Astrocyte of the cerebellum (primary cell): ENCODE measurements around the gene MYH11.

Experiments used
- DNase-seq: peaks from one replicate; pipeline ENCODE4 v3.0.0-alpha.2; 2011; ENCODE audit warnings: low read depth
- H3K4me3 ChIP-seq: 2 replicates; pipeline ENCODE4 v1.5.1; 2011; ENCODE audit warnings: mild to moderate bottlenecking, low read depth, low read length, moderate library complexity
- in situ Hi-C: cut with HindIII; loops from 2 replicates; pipeline ENCODE4 v1.10.0; 2017; ENCODE audit warnings: low sequenced_read_pairs
- TF ChIP-seq, protein P1 (sequence below): IDR thresholded peaks from 2 replicates; pipeline ENCODE4 v1.5.1; 2012; ENCODE audit warnings: low read length, low read depth, moderate library complexity, mild to moderate bottlenecking; ENCODE audit errors: missing control alignments

The MYH11 gene

DNA sequence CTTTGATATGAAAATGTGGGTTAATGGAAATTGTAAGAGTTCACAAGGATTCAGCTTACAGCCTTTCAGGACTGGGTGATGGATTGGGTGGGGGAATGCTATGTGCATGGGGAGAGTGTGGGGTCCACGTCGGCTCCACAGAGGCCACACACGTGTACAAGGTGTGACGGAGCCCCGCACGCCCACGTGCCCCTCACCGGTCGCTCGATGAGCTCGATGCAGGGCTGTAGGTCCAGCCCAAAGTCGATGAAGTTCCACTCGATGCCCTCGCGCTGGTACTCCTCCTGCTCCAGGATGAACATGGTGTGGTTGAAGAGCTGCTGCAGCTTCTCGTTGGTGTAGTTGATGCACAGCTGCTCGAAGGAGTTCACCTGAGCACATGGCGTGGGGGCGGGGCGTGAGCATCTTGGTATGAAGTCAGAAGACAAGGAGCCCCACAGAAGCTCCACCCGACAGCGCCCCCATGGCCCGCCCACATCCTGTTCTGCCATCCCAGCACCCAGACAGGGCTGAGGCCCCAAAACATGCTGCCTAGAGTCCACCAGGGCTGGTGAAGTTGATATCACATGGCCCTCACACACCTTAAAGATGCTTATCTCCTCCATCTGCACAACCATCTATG lies 99.1 kb downstream of the MYH11 start:
- in situ Hi-C loops: no loop called here
- no peak overlapping the region for H3K4me3 ChIP-seq
- TF ChIP-seq, protein P1, sequence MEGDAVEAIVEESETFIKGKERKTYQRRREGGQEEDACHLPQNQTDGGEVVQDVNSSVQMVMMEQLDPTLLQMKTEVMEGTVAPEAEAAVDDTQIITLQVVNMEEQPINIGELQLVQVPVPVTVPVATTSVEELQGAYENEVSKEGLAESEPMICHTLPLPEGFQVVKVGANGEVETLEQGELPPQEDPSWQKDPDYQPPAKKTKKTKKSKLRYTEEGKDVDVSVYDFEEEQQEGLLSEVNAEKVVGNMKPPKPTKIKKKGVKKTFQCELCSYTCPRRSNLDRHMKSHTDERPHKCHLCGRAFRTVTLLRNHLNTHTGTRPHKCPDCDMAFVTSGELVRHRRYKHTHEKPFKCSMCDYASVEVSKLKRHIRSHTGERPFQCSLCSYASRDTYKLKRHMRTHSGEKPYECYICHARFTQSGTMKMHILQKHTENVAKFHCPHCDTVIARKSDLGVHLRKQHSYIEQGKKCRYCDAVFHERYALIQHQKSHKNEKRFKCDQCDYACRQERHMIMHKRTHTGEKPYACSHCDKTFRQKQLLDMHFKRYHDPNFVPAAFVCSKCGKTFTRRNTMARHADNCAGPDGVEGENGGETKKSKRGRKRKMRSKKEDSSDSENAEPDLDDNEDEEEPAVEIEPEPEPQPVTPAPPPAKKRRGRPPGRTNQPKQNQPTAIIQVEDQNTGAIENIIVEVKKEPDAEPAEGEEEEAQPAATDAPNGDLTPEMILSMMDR: no peak
- no peak for DNase-seq

DNA sequence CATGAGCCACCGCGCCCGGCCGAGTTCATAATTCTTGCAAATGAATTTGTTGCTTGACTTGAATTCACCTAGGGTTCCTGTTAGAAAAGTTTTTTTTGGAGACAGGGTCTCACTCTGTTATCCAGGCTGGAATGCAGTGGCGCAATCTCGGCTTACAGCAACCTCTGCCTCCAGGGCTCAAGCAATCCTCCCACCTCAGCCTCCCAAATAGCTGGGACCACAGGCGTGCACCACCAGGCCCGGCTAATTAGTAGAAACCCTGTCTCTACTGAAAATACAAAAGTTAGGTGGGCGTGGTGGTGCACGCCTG lies 99.8 kb downstream of the MYH11 start:
- no peak for DNase-seq
- in situ Hi-C loops: no loop called here
- no peak overlapping the region for H3K4me3 ChIP-seq
- TF ChIP-seq, protein P1: no peak

DNA sequence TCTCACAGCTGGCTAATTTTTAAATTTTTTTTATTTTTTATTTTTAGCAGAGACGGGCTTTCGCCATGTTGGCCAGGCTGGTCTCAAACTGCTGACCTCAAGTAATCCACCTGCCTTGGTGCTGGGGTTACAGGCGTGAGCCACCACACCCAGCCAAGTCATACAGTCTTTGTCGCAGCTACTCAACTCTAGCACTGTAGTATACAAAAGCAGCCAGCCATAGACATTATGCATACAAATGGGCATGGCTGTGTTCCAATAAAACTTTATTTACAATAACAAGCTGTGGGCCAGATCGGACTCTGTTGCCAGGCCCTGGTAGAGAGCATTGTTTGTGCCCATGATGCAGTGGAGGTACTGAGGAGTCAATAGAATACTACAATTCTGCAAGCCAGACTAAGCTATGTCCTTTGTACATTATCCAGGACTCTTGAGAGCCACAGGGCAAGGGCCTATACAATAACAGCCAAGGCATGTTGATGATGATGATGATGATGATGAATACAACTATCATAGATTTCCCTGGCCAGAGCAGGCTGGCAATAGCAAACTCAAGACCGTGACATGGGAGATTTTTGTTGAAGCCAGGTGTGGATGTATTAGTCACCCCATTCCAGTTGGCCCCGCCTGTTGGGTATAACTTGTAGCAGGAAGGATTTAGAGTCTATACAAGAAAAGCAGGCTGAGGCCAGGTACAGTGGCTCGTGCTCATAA lies 101.8 kb downstream of the MYH11 start:
- in situ Hi-C loops: no loop called here
- DNase-seq: no peak
- TF ChIP-seq, protein P1: no peak
- no peak overlapping the region for H3K4me3 ChIP-seq

DNA sequence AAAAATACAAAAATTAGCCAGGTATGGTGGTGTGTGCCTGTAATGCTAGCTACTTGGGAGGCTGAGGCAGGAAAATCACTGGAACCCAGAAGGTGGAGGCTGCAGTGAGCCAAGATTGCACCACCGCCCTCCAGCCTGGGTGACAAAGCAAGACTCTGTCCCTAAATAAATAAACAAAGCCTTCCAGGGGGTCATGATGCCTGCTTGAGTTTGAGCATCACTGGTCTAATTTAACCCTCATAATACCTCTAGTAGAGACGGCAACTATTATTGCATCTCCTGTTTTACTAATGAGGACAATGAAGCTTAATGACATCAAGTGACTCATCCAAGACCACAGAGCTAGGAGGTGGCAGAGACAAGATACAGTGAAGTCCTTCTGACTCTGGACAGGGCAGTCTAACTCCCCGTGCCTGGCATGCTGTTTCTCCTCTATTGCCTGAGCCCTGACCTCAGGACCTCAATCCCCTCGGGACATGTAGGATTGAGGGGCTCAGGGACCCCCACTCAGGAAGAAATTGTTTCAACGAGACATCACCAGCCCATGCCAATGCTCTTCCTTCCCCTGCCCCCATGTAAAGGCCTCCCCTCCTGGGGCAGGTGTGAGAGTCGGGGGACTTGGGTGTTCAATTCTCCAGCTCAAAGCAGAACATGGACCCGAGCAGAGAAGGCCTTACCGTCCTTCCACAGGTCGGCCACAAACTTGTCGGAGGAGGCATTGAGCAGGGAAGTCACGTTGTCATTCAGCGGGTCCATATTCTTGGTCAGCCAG lies 103.9 kb downstream of the MYH11 start:
- DNase-seq: no peak
- in situ Hi-C loops: no loop called here
- TF ChIP-seq, protein P1: no peak
- H3K4me3 ChIP-seq: no peak overlapping the region

DNA sequence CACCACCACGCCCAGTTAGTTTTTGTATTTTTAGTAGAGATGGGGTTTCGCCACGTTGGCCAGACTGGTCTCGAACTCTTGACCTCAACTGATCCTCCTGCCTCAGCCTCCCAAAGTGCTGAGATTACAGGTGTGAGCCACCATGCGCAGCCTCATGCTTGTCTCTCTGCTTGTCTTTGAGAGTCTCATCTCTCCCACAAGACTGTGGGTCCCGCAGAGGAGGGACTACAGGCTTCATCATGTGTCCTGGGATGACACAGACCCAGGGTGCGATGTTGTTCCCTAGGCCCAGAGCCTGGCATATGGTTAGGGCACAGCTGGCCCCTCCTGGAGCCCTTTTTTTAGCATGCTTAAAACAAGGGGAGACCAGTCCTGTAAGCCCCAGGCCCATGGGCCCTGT lies 104.9 kb downstream of the MYH11 start:
- DNase-seq: no peak
- in situ Hi-C loops: no loop called here
- TF ChIP-seq, protein P1: no peak
- no peak overlapping the region for H3K4me3 ChIP-seq

DNA sequence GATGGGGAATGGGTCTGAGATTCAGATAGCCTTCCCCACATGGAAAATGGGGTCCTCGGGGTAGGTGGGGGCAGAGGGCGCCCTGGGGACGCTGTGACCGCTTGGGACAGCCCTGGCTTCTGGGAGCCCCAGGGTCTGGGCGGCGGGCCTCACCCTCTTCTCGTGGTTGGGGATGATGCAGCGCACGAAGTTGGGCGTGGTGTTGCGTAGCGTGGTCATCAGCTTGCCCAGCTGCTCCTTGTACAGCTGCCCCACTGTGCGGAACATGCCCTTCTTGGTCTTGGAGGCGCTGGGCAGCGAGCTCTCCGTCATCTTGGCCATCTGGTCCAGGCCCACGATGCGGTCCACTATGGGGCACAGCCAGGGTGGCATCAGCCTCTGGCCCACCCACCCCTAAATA lies 106.8 kb downstream of the MYH11 start:
- no peak for DNase-seq
- TF ChIP-seq, protein P1: no peak
- in situ Hi-C loops: no loop called here
- H3K4me3 ChIP-seq: no peak overlapping the region
